Endothelial cell of umbilical vein (primary cell): Measurements from ENCODE around the gene INSRR. TPM values are rescaled to one million over a fixed set of nuclear protein-coding genes. Genes with fewer than 3 reads are reported as not detected.

Source experiments
- BruUV-seq: library from RNA; stranded (reverse); fragments of 400-500 nt; replicated peaks from 2 replicates; lab custom pipeline; 2021; lab: Mats Ljungman, UMichigan
- CTCF ChIA-PET: fragments of 300-600, 350-600 bp; sonication (Branson Sonifier 250); formaldehyde crosslinking; loops from one replicate; lab custom pipeline; 2021; ENCODE audit warnings: antibody characterized with exemption, inconsistent platforms; lab: Charles Lee
- POLR2A ChIA-PET: fragments of 300-600, 350-600 bp; sonication (Branson Sonifier 250); formaldehyde crosslinking; loops from one replicate; lab custom pipeline; 2021; ENCODE audit warnings: antibody characterized with exemption, inconsistent platforms; lab: Charles Lee
- DNase-seq: peaks from one replicate; pipeline ENCODE4 v3.0.0-alpha.2; 2011; ENCODE audit warnings: low read depth, low spot score
- FAIRE-seq: peaks from 2 replicates; lab custom pipeline; 2011; peaks lifted over from hg19 to GRCh38; lab: Jason Lieb, UNC
- H2AFZ ChIP-seq: 2 replicates; pipeline ENCODE4 v1.6.0; 2012; ENCODE audit warnings: low read depth, low read length, control low read depth, inconsistent platforms
- H3K27ac ChIP-seq: 2 replicates; pipeline ENCODE4 v1.5.1; 2011; ENCODE audit warnings: low read depth, mild to moderate bottlenecking, control low read depth, low read length, moderate library complexity; ENCODE audit not compliant: insufficient read depth
- H3K27me3 ChIP-seq, 2 experiments: 2 replicates each; pipeline versions ENCODE4 v1.6.0 to v1.6.1; 2011; ENCODE audit warnings: low read length in 2 of 2, mixed read lengths in 1 of 2; ENCODE audit not compliant: control insufficient read depth in 2 of 2, insufficient read depth in 2 of 2
- H3K36me3 ChIP-seq, 2 experiments: 2 replicates in 1 of 2; 3 replicates in 1 of 2; pipeline ENCODE4 v1.5.1; 2011; ENCODE audit warnings: low read length in 2 of 2, mild to moderate bottlenecking in 1 of 2, moderate library complexity in 1 of 2; ENCODE audit not compliant: control insufficient read depth in 2 of 2, insufficient read depth in 2 of 2; ENCODE audit errors: extremely low read depth in 1 of 2
- H3K4me1 ChIP-seq: 3 replicates; pipeline ENCODE4 v1.5.1; 2011; ENCODE audit warnings: mild to moderate bottlenecking, low read length; ENCODE audit not compliant: control insufficient read depth, insufficient read depth; ENCODE audit errors: extremely low read depth
- H3K4me2 ChIP-seq: 2 replicates; pipeline ENCODE4 v1.6.1; 2011; ENCODE audit warnings: low read length, control low read depth, mixed read lengths; ENCODE audit not compliant: insufficient read depth
- H3K4me3 ChIP-seq, 3 experiments: fragments of 200-600 bp in 1 of 3; sonication (generic), shearing (Covaris generic) in 1 of 3; replicated peaks in 1 of 3; 2 replicates each; pipeline ENCODE4 v1.5.1; 2011 to 2016; ENCODE audit warnings: control low read depth in 3 of 3, low read length in 3 of 3, mild to moderate bottlenecking in 2 of 3, inconsistent platforms in 1 of 3, low read depth in 1 of 3, moderate library complexity in 1 of 3; ENCODE audit not compliant: insufficient read depth in 1 of 3
- H3K79me2 ChIP-seq: 2 replicates; pipeline ENCODE4 v1.6.0; 2012; ENCODE audit warnings: low read length, inconsistent platforms; ENCODE audit not compliant: control insufficient read depth, insufficient read depth
- H3K9ac ChIP-seq: replicated peaks from 2 replicates; pipeline ENCODE3; 2011; ENCODE audit warnings: low read length, control low read depth; ENCODE audit not compliant: insufficient read depth; ENCODE audit errors: extremely low read depth
- H3K9me1 ChIP-seq: replicated peaks from 3 replicates; pipeline ENCODE4 v1.6.0; 2011; ENCODE audit warnings: mild to moderate bottlenecking, low read length; ENCODE audit not compliant: control insufficient read depth, insufficient read depth; ENCODE audit errors: extremely low read depth
- H3K9me3 ChIP-seq: replicated peaks from 2 replicates; pipeline ENCODE4 v1.5.1; 2012; ENCODE audit warnings: low read length, inconsistent platforms; ENCODE audit not compliant: control insufficient read depth, insufficient read depth
- H4K20me1 ChIP-seq: replicated peaks from 2 replicates; pipeline ENCODE3; 2011; ENCODE audit warnings: mild to moderate bottlenecking, low read length; ENCODE audit not compliant: control insufficient read depth, insufficient read depth; ENCODE audit errors: extremely low read depth
- CTCF ChIP-seq, 2 donors: IDR thresholded peaks; 1 replicate in 1 of 2; 2 replicates in 1 of 2; pipeline ENCODE4 v1.5.1; 2011; ENCODE audit warnings: low read length in 2 of 2, mild to moderate bottlenecking in 2 of 2, moderate library complexity in 2 of 2, control low read depth in 1 of 2, inconsistent platforms in 1 of 2, low read depth in 1 of 2; ENCODE audit not compliant: insufficient read depth in 1 of 2; ENCODE audit errors: extremely low read depth in 1 of 2
- EZH2 ChIP-seq: IDR thresholded peaks from 2 replicates; pipeline ENCODE4 v1.6.1; 2012; ENCODE audit warnings: borderline replicate concordance, low read depth, mild to moderate bottlenecking, moderate library complexity, low read length, inconsistent platforms; ENCODE audit not compliant: severe bottlenecking
- FOS ChIP-seq: IDR thresholded peaks from 2 replicates; pipeline ENCODE4 v1.6.1; 2011; ENCODE audit warnings: mild to moderate bottlenecking, low read length, moderate library complexity, borderline replicate concordance; ENCODE audit not compliant: insufficient read depth
- GATA2 ChIP-seq: IDR thresholded peaks from 2 replicates; pipeline ENCODE4 v1.7.0; 2011; ENCODE audit warnings: low read depth, mild to moderate bottlenecking, moderate library complexity, mixed read lengths, low read length; ENCODE audit not compliant: insufficient read length, insufficient read depth
- JUN ChIP-seq: IDR thresholded peaks from 2 replicates; pipeline ENCODE4 v1.6.1; 2011; ENCODE audit warnings: borderline replicate concordance, low read depth; ENCODE audit not compliant: insufficient read length, insufficient read depth
- MYC ChIP-seq: IDR thresholded peaks from one replicate; pipeline ENCODE4 v1.6.1; 2011; ENCODE audit warnings: mild to moderate bottlenecking, low read depth, low read length
- POLR2A ChIP-seq: IDR thresholded peaks from 2 replicates; pipeline ENCODE4 v1.6.1; 2012; ENCODE audit warnings: low read depth, mild to moderate bottlenecking, control low read depth, low read length
- POLR2AphosphoS5 ChIP-seq: IDR thresholded peaks from 2 replicates; pipeline ENCODE4 v1.6.1; 2012; ENCODE audit warnings: low read depth, mild to moderate bottlenecking, control low read depth, low read length, moderate library complexity; ENCODE audit not compliant: insufficient read depth
- dilution Hi-C: fragments of 300-500 bp; cut with MboI; formaldehyde crosslinking; loops from one replicate; pipeline ENCODE4 v1.15.0; 2019; ENCODE audit warnings: low sequenced_read_pairs; ENCODE audit not compliant: extremely low pct_ligation_motif_present
- intact Hi-C: fragments of 100-400 bp; cut with micrococcal nuclease; formaldehyde crosslinking; loops from one replicate; pipeline ENCODE4 v1.10.0; 2022
- polyA plus RNA-seq, 4 experiments: library from polyadenylated mRNA; depleted of rRNA in 3 of 4; stranded (reverse) in 3 of 4; unstranded in 1 of 4; fragments of >200 nt; gene quantifications; 2 replicates each; pipeline versions ENCODE4 v1.2.1 to v1.2.3, GENCODE V29; 2011 to 2012; ENCODE audit warnings: missing spikeins in 1 of 4
- total RNA-seq: library from RNA; stranded (reverse); gene quantifications from 2 replicates; pipeline ENCODE4 v1.2.3, GENCODE V29; 2021
- TF ChIP-seq, protein P1 (sequence below): IDR thresholded peaks from 2 replicates; pipeline ENCODE4 v1.6.1; 2011; ENCODE audit not compliant: insufficient read depth, insufficient read length

The INSRR gene
- total and polyA plus RNA-seq, 2 donors (not counting 3 experiments of a cell fraction or from before 2014, with no cell fraction given), result not detected

DNA sequence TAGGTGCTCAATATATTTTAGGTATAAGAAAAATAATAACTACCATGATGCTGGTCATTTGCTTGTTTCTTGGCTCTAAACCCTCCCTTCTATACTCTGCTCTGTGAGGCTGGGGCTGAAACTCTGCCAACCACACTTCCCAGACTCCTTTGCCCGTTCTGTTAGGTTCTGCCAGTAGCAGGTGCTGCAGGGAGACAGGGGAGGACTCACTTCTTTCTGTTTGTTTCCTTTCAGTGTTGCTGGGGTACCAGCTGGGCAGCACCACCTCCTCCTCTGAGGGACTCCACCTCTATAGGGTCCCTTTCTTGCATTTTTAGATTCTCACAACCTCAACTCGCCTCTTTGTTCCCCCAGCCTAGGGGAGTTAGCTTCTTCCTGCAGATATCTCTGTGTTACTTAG lies 25.3 kb downstream of the INSRR start:
- Histone ChIP-seq H3K9ac (no peak overlapping the region), H2AFZ (no peak overlapping the region), H4K20me1 (no peaks in the 10 kb centered on the region), H3K4me3 (no peak overlapping the region), H3K27ac (no peak overlapping the region), H3K36me3 (no peaks in the 10 kb centered on the region), H3K4me2 (no peak overlapping the region), H3K27me3 (peaks cover 40 to 50% of the 10 kb centered on the region in 2 experiments), H3K9me1 (no peaks in the 10 kb centered on the region), H3K79me2 (no peaks in the 10 kb centered on the region), H3K9me3 (no peaks in the 10 kb centered on the region), H3K4me1 (peaks cover 7% of the 10 kb centered on the region)
- intact Hi-C loops, result no loop called here
- dilution Hi-C loops, result no loop called here
- TF ChIP-seq JUN (no peak), FOS (no peak), MYC (no peak), CTCF (IDR thresholded peaks at IDR 0.05; ENCODE audit: extremely low read depth in 1 of 2, insufficient read depth in 1 of 2, low read depth in 1 of 2, low read length in 2 of 2) (no peak), GATA2 (no peak), EZH2 (no peak), POLR2A (no peak), POLR2AphosphoS5 (no peak)
- TF ChIP-seq, protein P1, sequence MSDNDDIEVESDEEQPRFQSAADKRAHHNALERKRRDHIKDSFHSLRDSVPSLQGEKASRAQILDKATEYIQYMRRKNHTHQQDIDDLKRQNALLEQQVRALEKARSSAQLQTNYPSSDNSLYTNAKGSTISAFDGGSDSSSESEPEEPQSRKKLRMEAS, result no peak
- ChIA-PET POLR2A (no interaction called here), CTCF (interaction anchor here (0.8 to 2.2 kb wide), 8 partner anchors 11 to 108 kb away, joined by 3 to 8 read pairs (median 3); partner anchors contain the start of gene NTRK1)
- no TSS peak for BruUV-seq
- FAIRE-seq, result no peak
- DNase-seq, result no peak
